B cell (primary cell): ENCODE data around the gene ZNF695.

ENCODE experiments used
- EZH2 ChIP-seq: IDR thresholded peaks from 2 replicates; pipeline ENCODE4 v1.6.1; 2012; ENCODE audit warnings: borderline replicate concordance, low read depth, mild to moderate bottlenecking, moderate library complexity, low read length; ENCODE audit not compliant: insufficient read depth, poor library complexity, severe bottlenecking
- TF ChIP-seq, protein P1 (sequence below): fragments of 200-600 bp; IDR thresholded peaks from one replicate; pipeline ENCODE4 v1.8.0; 2022; ENCODE audit warnings: antibody characterized with exemption, mild to moderate bottlenecking

DNA sequence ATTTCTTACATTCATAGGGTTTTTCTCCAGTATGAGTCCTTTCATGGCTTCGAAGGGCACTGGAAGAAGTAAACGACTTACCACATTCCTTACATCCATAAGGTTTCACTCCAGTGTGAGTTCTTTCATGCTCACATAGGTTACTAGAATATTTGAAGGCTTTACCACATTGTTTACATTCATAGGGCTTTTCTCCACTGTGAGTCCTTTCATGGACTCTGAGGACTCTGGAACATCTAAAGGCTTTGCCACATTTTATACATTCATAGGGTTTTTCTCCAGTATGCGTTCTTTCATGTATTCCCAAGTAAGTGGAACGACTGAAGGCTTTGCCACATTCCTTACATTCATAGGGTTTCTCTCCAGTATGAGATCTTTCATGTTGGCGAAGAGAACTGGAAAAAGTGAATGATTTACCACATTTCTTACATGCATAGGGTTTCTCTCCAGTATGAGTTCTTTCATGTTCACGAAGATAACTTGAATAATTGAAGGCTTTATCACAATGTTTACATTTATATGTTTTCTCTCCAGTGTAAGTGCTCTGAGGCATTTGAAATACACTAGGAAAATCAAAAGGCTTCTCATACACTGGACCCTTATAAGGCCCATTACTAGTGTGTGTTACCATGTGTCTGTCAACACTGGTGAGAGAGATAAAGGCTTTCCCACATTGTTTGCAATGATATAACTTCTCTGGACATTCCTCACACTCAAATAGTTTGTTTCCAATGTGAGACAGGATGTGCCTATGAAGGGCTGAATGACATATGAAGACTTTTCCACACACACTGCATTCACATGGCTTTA lies 29.9 kb upstream of the ZNF695 start:
- TF ChIP-seq, protein P1, sequence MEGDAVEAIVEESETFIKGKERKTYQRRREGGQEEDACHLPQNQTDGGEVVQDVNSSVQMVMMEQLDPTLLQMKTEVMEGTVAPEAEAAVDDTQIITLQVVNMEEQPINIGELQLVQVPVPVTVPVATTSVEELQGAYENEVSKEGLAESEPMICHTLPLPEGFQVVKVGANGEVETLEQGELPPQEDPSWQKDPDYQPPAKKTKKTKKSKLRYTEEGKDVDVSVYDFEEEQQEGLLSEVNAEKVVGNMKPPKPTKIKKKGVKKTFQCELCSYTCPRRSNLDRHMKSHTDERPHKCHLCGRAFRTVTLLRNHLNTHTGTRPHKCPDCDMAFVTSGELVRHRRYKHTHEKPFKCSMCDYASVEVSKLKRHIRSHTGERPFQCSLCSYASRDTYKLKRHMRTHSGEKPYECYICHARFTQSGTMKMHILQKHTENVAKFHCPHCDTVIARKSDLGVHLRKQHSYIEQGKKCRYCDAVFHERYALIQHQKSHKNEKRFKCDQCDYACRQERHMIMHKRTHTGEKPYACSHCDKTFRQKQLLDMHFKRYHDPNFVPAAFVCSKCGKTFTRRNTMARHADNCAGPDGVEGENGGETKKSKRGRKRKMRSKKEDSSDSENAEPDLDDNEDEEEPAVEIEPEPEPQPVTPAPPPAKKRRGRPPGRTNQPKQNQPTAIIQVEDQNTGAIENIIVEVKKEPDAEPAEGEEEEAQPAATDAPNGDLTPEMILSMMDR, result no peak
- no peak for TF ChIP-seq EZH2
